GM12891 (cell line): ENCODE results near the gene EPB41L5.
"Not testable (repeated sequence)": the region's sequence is repeated elsewhere in the genome, so short reads cannot be mapped to it uniquely, and the experiment has no call there.

Experiments used
- DNase-seq: peaks from one replicate; pipeline ENCODE4 v3.0.0; 2011; ENCODE audit warnings: low spot score; ENCODE audit not compliant: insufficient read length
- FAIRE-seq: peaks from 2 replicates; lab custom pipeline; 2011; peaks lifted over from hg19 to GRCh38; lab: Jason Lieb, UNC
- PAX5 ChIP-seq: IDR thresholded peaks from 2 replicates; pipeline ENCODE4 v1.6.1; 2011; ENCODE audit warnings: low read length, moderate library complexity, mild to moderate bottlenecking; ENCODE audit not compliant: insufficient read depth, severe bottlenecking
- POLR2A ChIP-seq: IDR thresholded peaks from 2 replicates; pipeline ENCODE4 v1.6.1; 2011; ENCODE audit warnings: low read depth, low read length, control low read depth
- POLR2AphosphoS5 ChIP-seq: IDR thresholded peaks from 2 replicates; pipeline ENCODE4 v1.6.1; 2011; ENCODE audit warnings: low read depth, low read length, control low read depth
- POU2F2 ChIP-seq: IDR thresholded peaks from 2 replicates; pipeline ENCODE4 v1.6.1; 2011; ENCODE audit warnings: low read depth, mild to moderate bottlenecking, control low read depth, low read length, moderate library complexity
- SPI1 ChIP-seq: IDR thresholded peaks from 2 replicates; pipeline ENCODE4 v1.6.1; 2011; ENCODE audit warnings: low read depth, low read length, control low read depth
- TAF1 ChIP-seq: IDR thresholded peaks from 2 replicates; pipeline ENCODE4 v1.6.1; 2011; ENCODE audit warnings: low read depth, low read length, control low read depth

Gene EPB41L5

DNA sequence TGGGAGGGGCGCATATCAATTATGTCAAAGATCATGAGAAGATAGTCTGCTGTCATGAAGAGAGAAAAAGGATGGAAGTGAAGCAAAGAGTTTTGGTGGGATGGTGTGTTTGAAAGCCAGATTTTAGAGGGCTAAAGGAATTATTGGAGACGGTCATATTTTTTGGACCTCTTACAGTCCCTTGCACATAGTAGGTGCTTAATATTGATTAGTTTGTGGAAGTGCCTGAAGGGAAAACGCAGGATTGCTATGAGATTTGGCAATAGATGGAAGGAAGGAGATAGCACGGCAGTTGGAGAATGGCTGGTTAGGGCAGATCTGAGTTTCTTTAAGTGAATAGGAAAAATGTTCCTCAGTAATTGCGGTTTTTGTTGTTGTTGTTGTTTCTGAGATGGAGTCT is 15.9 kb downstream of the EPB41L5 start:
- TF ChIP-seq SPI1 (no peak), POLR2A (no peak), PAX5 (no peak), POU2F2 (no peak), TAF1 (no peak), POLR2AphosphoS5 (no peak)
- FAIRE-seq = no peak
- no peak for DNase-seq

DNA sequence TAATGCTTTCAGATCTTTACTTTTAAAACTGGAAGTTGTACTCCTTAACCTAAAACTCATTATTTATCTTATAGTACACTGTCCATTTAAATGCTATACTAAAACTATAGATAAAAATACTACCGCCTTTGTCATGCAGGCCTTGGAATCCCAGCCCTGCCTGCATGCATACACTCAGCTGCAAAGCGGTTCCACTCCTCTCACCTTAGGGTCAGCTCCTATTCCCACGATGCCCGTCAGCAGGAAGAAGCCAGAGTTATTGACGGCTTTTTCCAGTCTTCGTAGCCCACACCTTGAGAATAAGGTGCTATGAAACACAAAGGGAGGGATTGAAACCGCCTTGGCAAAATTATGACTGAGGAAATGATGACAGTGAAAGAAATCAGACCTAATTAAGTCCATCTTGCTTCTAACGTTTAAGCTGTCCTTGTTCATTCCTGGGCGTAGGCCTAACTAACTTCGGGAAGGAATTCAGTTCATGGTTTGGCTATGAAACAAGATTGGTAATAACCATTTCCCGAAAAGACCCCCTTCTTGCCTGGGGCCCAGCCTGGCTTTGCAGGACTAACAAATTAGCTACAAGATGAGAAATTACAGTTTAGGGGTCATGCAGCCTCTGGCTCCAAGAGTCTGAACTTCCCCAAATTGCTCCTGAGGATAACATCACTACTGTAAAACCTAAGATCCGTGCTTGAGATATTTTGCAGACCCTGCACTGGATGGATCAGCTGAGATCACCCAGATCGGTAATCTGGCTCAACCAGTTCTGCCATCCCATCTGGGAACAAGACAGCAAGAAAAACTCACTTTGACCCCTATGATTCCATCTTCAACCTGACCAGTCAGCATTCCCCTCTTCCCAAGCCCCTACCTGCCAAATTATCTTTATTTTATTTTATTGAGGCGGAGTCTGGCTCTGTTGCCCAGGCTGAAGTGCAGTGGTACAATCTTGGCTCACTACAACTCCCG is 17.1 kb downstream of the EPB41L5 start:
- TF ChIP-seq POLR2AphosphoS5 = no peak
- no peak for TF ChIP-seq POU2F2
- no peak for TF ChIP-seq PAX5
- DNase-seq = no peak
- FAIRE-seq = peak; percentile 50

DNA sequence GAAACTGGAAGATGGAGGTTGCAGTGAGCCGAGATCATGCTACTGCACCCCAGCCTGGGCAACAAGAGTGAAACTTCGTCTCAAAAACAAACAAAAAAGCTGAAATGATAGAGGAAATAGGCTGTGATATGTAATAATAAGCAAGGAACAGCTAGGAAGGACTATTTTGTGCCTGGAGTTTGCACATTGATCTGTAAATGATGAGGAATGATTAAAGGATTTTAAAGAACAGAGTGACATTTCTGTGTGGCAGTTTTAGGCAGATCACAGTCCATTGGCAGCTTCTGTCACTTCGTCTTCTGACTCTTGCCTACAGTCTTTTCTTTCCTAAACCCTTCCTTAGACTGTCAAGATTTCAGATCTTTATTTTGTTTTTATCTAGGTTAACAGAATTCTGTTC is 19.4 kb downstream of the EPB41L5 start:
- DNase-seq (no peak), FAIRE-seq (no peak)
- TF ChIP-seq POLR2A (no peak), POLR2AphosphoS5 (no peak), SPI1 (no peak), PAX5 (no peak), POU2F2 (no peak), TAF1 (no peak)

DNA sequence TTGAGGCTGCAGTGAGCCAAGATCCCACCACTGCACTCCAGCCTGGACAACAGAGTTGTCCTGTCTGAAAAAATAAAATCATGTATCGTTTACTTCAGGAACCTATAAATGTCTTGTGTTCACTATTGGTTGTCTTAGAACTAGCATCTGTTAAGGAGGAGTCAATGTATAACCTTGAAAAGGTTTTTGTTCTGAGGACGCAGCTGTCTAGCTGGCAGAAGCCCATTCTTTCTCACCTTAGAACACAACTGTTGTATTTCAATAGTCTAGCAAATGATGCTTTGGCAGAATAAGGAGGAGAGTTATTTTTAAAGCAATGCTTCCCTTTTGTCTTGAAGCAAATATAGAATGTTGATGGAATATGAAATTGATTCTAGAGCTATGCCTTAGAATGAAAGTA is 21.1 kb downstream of the EPB41L5 start:
- DNase-seq (no peak), FAIRE-seq (no peak)
- TF ChIP-seq POLR2A (no peak), PAX5 (no peak), POLR2AphosphoS5 (no peak), TAF1 (no peak), SPI1 (no peak), POU2F2 (no peak)

DNA sequence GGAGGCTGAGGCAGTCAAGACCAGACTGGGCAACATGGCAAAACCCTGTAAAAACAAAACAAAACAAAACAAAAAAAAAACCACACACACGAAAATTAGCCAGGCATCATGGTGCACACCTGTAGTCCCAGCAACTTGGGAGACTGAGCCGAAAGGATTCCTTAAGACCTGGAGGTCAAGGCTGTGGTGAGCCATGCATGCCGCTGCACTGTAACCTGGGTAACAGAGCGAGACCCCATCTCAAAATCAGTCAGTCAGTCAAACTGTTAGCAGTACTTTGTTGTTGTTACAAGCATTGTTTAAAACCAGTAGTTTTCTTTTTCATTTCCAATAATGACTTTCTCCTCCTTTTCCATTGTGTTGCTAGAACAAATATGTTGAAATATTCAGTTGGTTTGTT is 21.7 kb downstream of the EPB41L5 start:
- DNase-seq = no peak
- no peak for TF ChIP-seq POLR2A
- FAIRE-seq = no peak

DNA sequence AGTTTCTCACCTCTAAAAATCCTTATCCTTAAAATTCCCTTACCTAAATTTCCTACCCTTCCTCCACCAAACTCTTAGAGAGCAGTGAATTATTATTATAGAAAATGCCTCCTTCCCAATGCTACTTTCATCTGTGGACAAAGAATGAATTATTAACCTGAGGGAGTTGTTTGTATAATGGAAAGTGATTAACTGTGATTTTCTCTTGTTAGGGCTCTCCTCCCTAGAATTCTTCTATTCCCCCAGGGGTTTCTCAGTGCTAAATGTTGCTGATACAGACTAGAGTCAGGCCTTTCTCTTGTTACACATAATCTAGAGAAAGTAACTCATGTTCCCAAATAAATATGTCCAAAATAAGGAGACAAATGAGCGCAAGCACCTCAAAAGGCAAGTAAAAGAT is 23.3 kb downstream of the EPB41L5 start:
- TF ChIP-seq POLR2A = no peak
- no peak for TF ChIP-seq POLR2AphosphoS5
- TF ChIP-seq SPI1 = no peak
- TF ChIP-seq POU2F2 = no peak
- TF ChIP-seq PAX5 = no peak
- no peak for TF ChIP-seq TAF1
- DNase-seq = no peak
- FAIRE-seq = no peak

DNA sequence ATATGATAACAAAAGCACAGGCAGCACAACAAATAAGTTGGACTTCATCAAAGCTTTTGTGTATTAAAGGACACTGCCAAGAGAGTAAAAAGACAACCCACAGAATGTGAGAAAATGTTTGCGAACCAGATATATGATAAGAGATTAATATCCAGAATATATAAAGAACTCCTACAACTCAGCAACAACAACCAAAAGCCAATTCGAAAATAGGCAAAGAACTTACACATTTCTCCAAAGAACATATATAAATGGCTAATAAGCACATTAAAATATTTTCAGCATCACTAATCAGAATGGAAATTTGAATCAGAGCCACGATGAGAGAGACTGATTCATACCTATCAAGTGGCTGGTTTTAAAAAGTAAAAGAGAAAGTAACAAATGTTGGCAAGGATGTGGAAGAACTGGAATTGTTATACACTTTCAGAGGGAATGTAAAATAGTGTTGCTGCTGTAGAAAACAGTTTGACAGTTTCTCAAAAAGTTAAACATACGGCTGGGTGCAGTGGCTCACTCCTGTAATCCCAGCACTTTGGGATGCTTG is 25.2 kb downstream of the EPB41L5 start:
- TF ChIP-seq PAX5 (no peak), POU2F2 (no peak), SPI1 (no peak)
- FAIRE-seq (no peak), DNase-seq (no peak)

DNA sequence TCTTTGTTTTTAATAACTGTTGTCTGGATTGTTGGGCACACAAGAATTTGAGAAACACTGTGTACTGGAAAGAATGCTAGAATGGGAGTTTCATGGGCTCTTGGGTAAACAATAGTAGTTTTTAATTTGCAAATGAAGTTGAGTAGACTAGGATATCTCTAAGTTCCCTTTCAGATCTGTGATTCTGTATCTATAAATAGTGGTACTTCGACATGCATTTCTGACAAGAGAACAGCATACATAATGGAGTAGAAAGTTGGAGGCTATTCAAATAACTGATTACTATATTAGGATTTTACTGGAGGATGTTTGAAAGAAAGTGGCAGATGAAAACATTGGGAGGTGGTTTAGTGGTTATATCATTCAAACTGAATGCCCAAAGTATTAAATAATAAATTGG is 29.5 kb downstream of the EPB41L5 start:
- DNase-seq = no peak
- TF ChIP-seq TAF1 = no peak
- no peak for TF ChIP-seq POU2F2
- FAIRE-seq = no peak

DNA sequence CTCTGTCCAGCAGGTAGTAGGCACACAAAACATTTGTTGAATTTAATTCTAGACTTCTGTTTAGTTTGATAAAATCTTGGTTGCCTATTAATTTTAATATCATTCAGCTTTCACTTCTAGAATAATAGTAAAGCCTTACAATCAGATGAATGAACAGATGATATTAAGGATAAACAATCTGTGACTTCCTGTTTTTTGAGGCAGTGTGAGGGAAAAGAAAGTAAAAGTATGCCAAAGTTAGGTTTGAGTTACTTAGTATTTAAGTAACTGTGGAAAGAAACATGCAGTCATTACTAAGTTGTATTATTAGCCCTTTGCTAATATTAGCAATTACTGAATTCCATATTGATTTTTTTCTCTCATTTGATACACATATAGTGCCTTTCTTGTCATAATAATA is 31.5 kb downstream of the EPB41L5 start:
- DNase-seq (no peak), FAIRE-seq (no peak)
- no peak for TF ChIP-seq POU2F2
- peak; percentile 29; the same call in 1 of the 2 replicates for TF ChIP-seq SPI1
- no peak for TF ChIP-seq TAF1
- TF ChIP-seq POLR2A = no peak
- no peak for TF ChIP-seq POLR2AphosphoS5
- TF ChIP-seq PAX5 = no peak

DNA sequence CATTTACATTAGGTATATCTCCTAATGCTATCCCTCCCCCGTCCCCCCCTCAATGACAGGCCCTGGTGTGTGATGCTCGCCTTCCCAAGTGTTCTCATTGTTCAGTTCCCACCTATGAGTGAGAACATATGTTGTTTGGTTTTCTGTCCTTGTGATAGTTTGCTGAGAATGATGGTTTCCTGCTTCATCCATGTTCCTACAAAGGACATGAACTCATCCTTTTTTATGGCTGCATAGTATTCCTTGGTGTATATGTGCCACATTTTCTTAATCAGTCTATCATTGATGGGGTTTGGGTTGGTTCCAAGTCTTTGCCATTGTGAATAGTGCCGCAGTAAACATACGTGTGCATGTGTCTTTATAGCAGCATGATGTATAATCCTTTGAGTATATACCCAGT is 32.9 kb downstream of the EPB41L5 start:
- not testable (repeated sequence) for DNase-seq, FAIRE-seq

DNA sequence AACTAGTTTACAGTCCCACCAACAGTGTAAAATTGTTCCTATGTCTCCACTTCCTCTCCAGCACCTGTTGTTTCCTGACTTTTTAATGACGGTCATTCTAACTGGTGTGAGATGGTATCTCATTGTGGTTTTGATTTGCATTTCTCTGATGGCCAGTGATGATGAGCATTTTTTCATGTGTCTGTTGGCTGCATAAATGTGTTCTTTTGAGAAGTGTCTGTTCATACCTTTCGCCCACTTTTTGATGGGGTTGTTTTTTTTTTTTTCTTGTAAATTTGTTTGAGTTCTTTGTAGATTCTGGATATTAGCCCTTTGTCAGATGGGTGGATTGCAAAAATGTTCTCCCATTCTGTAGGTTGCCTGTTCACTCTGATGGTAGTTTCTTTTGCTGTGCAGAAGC is 33.4 kb downstream of the EPB41L5 start:
- FAIRE-seq, DNase-seq: not testable (repeated sequence)
